Osteoblast (primary cell): ENCODE results near the gene TEFM. TPM values are rescaled to one million over a fixed set of nuclear protein-coding genes. Genes with fewer than 3 reads are reported as not detected.

Source experiments
- DNase-seq: peaks from one replicate; pipeline ENCODE4 v3.0.0; 2011; ENCODE audit warnings: low spot score, mixed read lengths; ENCODE audit not compliant: insufficient read length; ENCODE audit errors: missing footprints
- H2AFZ ChIP-seq: 2 replicates; pipeline ENCODE4 v1.6.0; 2011; ENCODE audit warnings: mild to moderate bottlenecking, low read length
- H3K27ac ChIP-seq: 2 replicates; pipeline ENCODE4 v1.5.1; 2011; ENCODE audit warnings: mild to moderate bottlenecking, low read depth, low read length, moderate library complexity
- H3K27me3 ChIP-seq: 2 replicates; pipeline ENCODE4 v1.6.0; 2012; ENCODE audit warnings: mild to moderate bottlenecking, control low read depth, inconsistent platforms, low read length, moderate library complexity; ENCODE audit not compliant: insufficient read depth
- H3K36me3 ChIP-seq: 2 replicates; pipeline ENCODE4 v1.5.1; 2011; ENCODE audit warnings: mild to moderate bottlenecking, low read length, control low read depth, moderate library complexity; ENCODE audit not compliant: insufficient read depth
- H3K4me1 ChIP-seq: 2 replicates; pipeline ENCODE4 v1.5.1; 2011; ENCODE audit warnings: mild to moderate bottlenecking, low read length, control low read depth, moderate library complexity; ENCODE audit not compliant: insufficient read depth
- H3K4me2 ChIP-seq: 2 replicates; pipeline ENCODE4 v1.6.0; 2011; ENCODE audit warnings: mild to moderate bottlenecking, low read length; ENCODE audit not compliant: insufficient read depth
- H3K4me3 ChIP-seq: fragments of 200-600 bp; sonication (generic); 3 replicates; pipeline ENCODE4 v1.5.1; 2012; ENCODE audit warnings: mild to moderate bottlenecking, low read length, inconsistent platforms; ENCODE audit not compliant: insufficient read depth
- H3K79me2 ChIP-seq: 2 replicates; pipeline ENCODE4 v1.6.0; 2012; ENCODE audit warnings: mild to moderate bottlenecking, low read length, control low read depth, inconsistent platforms; ENCODE audit not compliant: insufficient read depth
- H3K9me3 ChIP-seq: 2 replicates; pipeline ENCODE4 v1.5.1; 2011; ENCODE audit warnings: low read depth, low read length, control low read depth
- H4K20me1 ChIP-seq: 2 replicates; pipeline ENCODE4 v1.6.0; 2012; ENCODE audit warnings: mild to moderate bottlenecking, low read length, control low read depth; ENCODE audit not compliant: insufficient read depth
- total RNA-seq: library from RNA; depleted of rRNA; stranded (reverse); fragments of >200 nt; gene quantifications from 2 replicates; pipeline ENCODE4 v1.2.3, GENCODE V29; 2012
- TF ChIP-seq, protein P1 (sequence below): IDR thresholded peaks from 2 replicates; pipeline ENCODE4 v1.5.1; 2011; ENCODE audit warnings: mild to moderate bottlenecking, low read depth, low read length, moderate library complexity; ENCODE audit errors: extremely low read depth

TEFM gene
- total RNA-seq, 1 donor = 10.9 TPM

DNA sequence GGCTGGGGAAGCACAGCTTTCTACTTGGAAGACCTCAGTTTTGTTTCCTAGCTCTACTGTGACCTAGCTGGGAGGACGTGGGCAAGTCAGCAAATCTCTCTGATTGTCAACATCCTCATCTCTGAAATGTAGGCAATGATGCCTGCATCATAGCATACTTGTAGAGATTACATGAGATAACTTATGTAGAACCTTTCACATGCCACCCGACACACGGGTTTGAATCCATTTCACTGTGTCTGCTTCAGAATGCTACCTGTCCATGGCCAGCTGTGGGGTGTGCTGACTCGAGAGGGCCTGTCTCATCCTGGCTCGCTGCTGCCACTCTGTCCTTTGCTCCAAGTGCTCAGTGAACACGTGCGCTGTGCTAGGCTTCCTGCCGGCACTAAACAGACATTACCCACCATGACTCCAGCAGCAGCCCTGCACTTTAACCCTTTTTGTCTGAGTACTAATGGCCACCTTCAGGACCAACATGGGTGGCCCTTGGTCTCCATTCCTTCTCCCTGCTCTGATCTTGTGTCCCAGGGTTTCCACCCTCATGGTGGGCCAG lies 23.1 kb upstream of the TEFM start:
- no peak for DNase-seq
- Histone ChIP-seq H3K27me3 (peaks cover 4% of the 10 kb centered on the region), H2AFZ (no peak overlapping the region), H3K79me2 (no peaks in the 10 kb centered on the region), H3K36me3 (no peaks in the 10 kb centered on the region), H3K4me2 (no peak overlapping the region), H3K27ac (no peak overlapping the region), H3K9me3 (no peaks in the 10 kb centered on the region), H3K4me1 (no peaks in the 10 kb centered on the region), H3K4me3 (no peak overlapping the region), H4K20me1 (no peaks in the 10 kb centered on the region)
- TF ChIP-seq, protein P1, sequence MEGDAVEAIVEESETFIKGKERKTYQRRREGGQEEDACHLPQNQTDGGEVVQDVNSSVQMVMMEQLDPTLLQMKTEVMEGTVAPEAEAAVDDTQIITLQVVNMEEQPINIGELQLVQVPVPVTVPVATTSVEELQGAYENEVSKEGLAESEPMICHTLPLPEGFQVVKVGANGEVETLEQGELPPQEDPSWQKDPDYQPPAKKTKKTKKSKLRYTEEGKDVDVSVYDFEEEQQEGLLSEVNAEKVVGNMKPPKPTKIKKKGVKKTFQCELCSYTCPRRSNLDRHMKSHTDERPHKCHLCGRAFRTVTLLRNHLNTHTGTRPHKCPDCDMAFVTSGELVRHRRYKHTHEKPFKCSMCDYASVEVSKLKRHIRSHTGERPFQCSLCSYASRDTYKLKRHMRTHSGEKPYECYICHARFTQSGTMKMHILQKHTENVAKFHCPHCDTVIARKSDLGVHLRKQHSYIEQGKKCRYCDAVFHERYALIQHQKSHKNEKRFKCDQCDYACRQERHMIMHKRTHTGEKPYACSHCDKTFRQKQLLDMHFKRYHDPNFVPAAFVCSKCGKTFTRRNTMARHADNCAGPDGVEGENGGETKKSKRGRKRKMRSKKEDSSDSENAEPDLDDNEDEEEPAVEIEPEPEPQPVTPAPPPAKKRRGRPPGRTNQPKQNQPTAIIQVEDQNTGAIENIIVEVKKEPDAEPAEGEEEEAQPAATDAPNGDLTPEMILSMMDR = no peak

- no peak overlapping the region for H3K4me3 ChIP-seq
- no peak overlapping the region for H2AFZ ChIP-seq
- no peak overlapping the region for H3K4me2 ChIP-seq
- no peaks in the 10 kb centered on the region for H3K36me3 ChIP-seq
- H3K27me3 ChIP-seq = peaks cover 10% of the 10 kb centered on the region
- H3K79me2 ChIP-seq = no peaks in the 10 kb centered on the region
- no peaks in the 10 kb centered on the region for H3K9me3 ChIP-seq
- TF ChIP-seq, protein P1 = no peak
- H3K4me1 ChIP-seq = no peaks in the 10 kb centered on the region
- DNase-seq = peak; percentile 51
- no peak overlapping the region for H3K27ac ChIP-seq
- H4K20me1 ChIP-seq = no peaks in the 10 kb centered on the region
These were observed 22.5 kb upstream of the TEFM start for GRCh38 chr17:30928584-30928983.

DNA sequence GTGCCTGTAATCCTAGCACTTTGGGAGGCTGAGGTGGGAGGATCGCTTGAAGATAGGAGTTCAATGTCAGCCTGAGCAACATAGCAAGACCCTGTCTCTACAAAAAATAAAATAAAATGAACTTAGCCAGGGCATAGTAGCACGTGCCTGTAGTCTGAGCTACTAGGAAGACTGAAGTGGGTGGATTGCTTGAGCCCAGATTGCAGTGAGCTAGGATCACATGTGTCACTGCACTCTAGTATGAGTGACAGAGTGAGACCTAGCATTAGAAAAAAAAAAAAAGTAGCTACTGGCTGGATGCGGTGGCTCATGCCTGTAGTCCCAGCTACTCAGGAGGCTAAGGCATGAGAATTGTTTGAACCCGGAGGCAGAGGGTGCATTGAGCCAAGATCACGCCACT lies 21.7 kb upstream of the TEFM start:
- H3K4me2 ChIP-seq = no peak overlapping the region

DNA sequence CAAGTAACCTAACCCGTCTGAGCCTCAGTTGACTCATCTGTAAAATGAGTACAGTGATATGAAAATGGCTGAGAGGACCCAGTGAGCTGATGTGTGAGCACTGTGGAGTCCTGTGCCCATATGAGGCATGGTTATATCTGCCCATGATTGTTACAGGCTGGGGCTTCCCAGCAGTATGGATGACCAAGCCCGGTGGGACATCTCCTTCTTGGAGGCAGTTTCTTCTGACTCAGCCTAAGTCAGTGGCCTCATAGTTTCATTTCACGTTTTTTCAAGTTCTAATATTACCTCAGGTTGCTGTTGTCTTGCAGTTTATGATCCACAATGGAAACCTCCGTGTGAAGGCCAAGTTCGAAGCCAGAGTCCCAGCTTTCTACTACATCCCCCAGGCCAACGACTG lies 20.5 kb upstream of the TEFM start:
- H3K4me3 ChIP-seq = no peak overlapping the region

More for the DNA sequence above, 21.7 kb upstream of the TEFM start:
- DNase-seq = no peak
- TF ChIP-seq, protein P1 = no peak
- no peaks in the 10 kb centered on the region for H3K9me3 ChIP-seq
- no peak overlapping the region for H2AFZ ChIP-seq
- H3K79me2 ChIP-seq = no peaks in the 10 kb centered on the region
- H3K4me3 ChIP-seq = no peak overlapping the region
- no peak overlapping the region for H3K27ac ChIP-seq
- H3K36me3 ChIP-seq = no peaks in the 10 kb centered on the region
- peaks cover 18% of the 10 kb centered on the region for H3K27me3 ChIP-seq
- no peaks in the 10 kb centered on the region for H4K20me1 ChIP-seq
- no peaks in the 10 kb centered on the region for H3K4me1 ChIP-seq

More for the DNA sequence above, 20.5 kb upstream of the TEFM start:
- Histone ChIP-seq H3K9me3 (no peaks in the 10 kb centered on the region), H3K27me3 (peaks cover 30% of the 10 kb centered on the region), H3K27ac (no peak overlapping the region), H2AFZ (no peak overlapping the region), H3K36me3 (no peaks in the 10 kb centered on the region), H3K4me1 (peaks cover 3% of the 10 kb centered on the region), H3K4me2 (no peak overlapping the region), H4K20me1 (no peaks in the 10 kb centered on the region), H3K79me2 (no peaks in the 10 kb centered on the region)
- TF ChIP-seq, protein P1 = no peak
- peak; percentile 62 for DNase-seq
